OCI-LY1 (cell line): Measurements from ENCODE around the gene RIPK4.

Experiments used
- CTCF ChIP-seq: fragments of 200-600 bp; sonication (generic), shearing (Covaris generic); IDR thresholded peaks from 2 replicates; pipeline ENCODE4 v1.5.1; 2017; ENCODE audit warnings: mild to moderate bottlenecking, antibody characterized with exemption, low read length, moderate library complexity, mixed read lengths
- EZH2 ChIP-seq: fragments of 200-600 bp; sonication (generic), shearing (Covaris generic); IDR thresholded peaks from 2 replicates; pipeline ENCODE4 v1.8.0; 2017; ENCODE audit warnings: borderline replicate concordance, mixed run types, mild to moderate bottlenecking, antibody characterized with exemption, low read length, moderate library complexity, mixed read lengths

GRCh38 chr21:41731081-41731480 is 35.8 kb downstream of the RIPK4 start:
- TF ChIP-seq CTCF: no peak
- TF ChIP-seq EZH2: no peak
